GM13977 (cell line): ENCODE results near the gene USF2.

ENCODE experiments used
- DNase-seq: peaks from one replicate; pipeline ENCODE4 v3.0.0; 2012; ENCODE audit warnings: low spot score
- CTCF ChIP-seq: IDR thresholded peaks from 2 replicates; pipeline ENCODE4 v1.5.1; 2012; ENCODE audit warnings: mild to moderate bottlenecking, control low read depth; ENCODE audit not compliant: insufficient read depth; ENCODE audit errors: extremely low read depth, missing control alignments
- in situ Hi-C: fragments of 300-500 bp; cut with MboI; formaldehyde crosslinking; loops from one replicate; pipeline ENCODE4 v1.12.0; 2022; ENCODE audit warnings: low sequenced_read_pairs, low pct_unique_long_range_greater_than_20kb, mixed read lengths, inconsistent platforms; ENCODE audit not compliant: unreplicated experiment

The USF2 gene

GRCh38 chr19:35293363-35293739 lies 24.6 kb downstream of the USF2 start:
- in situ Hi-C loops: no loop called here
- TF ChIP-seq CTCF: no peak
- DNase-seq: no peak

GRCh38 chr19:35293808-35294207 lies 25.0 kb downstream of the USF2 start:
- in situ Hi-C loops: no loop called here
- no peak for DNase-seq
- TF ChIP-seq CTCF: no peak

GRCh38 chr19:35294328-35294727 lies 25.6 kb downstream of the USF2 start:
- no peak for DNase-seq
- in situ Hi-C loops: no loop called here
- no peak for TF ChIP-seq CTCF

GRCh38 chr19:35294859-35295791 lies 26.4 kb downstream of the USF2 start:
- no peak for DNase-seq
- no peak for TF ChIP-seq CTCF
- in situ Hi-C loops: no loop called here

- peak; percentile 78 for DNase-seq
- in situ Hi-C loops: no loop called here
Measured at GRCh38 chr19:35295792-35296462, 27.2 kb downstream of the USF2 start.

More at GRCh38 chr19:35295792-35296462, 27.2 kb downstream of the USF2 start:
- TF ChIP-seq CTCF: no peak
